HG02678 (cell line): Measurements from ENCODE around the gene DYNLRB2.

Experiments
- ATAC-seq: cut with Tn5 transposase; IDR thresholded peaks from one replicate; pipeline ENCODE4 v1.9.1; 2021; ENCODE audit warnings: mild to moderate bottlenecking, moderate library complexity; ENCODE audit not compliant: unreplicated experiment

The DYNLRB2 gene

DNA sequence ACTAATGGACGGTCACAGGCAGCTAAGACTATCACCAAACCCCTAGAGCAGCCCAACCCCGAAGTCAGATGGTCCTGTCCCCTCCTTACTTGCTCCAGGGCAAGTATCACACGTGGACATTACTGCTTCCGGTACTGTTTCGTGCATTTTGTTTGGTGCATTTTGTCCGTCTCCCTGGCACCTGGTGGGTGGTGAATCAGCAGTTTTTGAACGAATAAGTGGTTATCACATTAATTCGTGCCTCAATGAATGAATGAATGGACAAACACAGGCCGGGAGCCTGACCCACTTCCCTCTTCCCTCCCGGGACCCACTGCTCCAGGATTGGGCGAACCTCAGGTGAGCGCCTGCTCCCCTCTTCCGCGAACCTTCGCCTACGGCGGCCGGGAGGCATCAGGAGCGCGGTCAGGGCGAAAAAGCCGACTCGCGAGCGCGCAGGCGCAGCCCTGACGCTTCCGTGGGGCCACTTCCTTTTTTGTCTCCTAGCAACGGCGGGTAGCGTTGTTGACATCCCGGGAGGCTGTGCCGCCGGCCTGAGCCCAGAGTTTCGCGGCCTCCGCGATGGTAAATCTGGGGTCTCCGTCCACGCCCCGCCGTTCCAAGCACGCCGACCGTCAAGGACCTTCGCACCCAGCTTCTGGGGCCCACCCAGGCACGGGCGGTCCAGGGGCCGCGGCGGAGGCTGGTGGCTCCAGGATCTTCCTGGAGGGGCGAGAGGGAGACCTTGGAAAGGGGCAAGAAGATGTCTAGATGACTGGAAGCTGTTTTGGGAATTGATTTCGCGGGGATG lies at the start of gene DYNLRB2:
TSS of gene DYNLRB2 (plus strand) at position 478 of the 790 bp plus-strand sequence. CDS start at position 562, 84 bp downstream.
- ATAC-seq: peak; percentile 97

DNA sequence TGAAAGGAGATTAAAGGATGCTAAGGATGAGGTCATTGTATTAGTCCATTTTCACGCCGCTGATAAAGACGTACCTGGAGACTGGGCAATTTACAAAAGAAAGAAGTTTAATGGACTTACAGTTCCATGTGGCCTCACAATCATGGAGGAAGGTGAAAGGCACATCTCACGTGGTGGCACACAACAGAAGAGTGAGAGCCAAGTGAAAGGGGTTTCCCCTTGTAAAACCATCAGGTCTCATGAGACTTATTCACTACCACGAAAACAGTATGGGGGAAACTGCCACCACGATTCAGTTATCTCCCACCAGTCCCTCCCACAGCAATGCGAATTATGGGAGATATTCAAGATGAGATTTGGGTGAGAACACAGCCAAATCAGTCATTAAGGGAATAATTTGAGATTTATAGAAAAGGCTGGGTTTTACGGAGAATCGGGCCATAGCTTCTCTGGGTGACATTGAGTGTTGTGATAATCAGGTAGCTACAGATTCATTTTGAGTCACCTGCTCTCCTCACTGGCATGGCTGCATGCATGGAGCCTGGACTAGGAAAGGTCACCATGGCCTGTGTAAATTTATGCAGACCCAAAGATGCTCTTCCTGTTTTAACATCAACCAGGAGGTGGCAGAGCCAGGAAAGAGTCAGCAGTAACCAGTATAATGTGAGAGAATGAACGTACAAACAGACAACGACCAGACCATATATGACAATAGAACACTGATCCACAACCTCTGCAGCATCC lies 40.5 kb upstream of the DYNLRB2 start:
- no peak for ATAC-seq

DNA sequence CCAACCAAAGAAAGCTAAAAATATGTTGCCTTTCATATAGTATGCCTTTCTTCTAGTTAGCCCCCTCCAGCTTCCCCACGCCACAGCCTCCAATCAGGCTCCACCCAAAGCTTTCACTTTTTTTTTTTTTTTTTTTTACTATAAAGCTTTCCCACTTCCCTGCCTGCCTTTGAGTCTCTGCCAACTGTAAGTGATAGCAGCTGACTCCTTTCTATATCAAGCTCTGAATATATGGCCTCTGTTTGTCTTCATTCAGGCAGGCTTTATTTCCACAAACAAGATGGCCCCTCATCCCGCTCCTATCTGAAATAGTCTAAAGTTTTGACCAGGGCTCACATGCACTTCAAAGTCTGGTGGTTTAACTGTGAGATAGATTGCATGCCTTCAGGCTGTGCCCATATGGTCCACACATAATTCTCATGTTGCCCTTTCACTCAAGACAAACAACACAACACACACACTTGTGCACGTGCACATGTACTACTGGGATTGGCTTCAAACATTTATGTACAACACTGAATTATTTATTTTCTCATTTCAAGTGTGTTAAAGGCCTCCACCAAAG lies 39.8 kb upstream of the DYNLRB2 start:
- no peak for ATAC-seq

DNA sequence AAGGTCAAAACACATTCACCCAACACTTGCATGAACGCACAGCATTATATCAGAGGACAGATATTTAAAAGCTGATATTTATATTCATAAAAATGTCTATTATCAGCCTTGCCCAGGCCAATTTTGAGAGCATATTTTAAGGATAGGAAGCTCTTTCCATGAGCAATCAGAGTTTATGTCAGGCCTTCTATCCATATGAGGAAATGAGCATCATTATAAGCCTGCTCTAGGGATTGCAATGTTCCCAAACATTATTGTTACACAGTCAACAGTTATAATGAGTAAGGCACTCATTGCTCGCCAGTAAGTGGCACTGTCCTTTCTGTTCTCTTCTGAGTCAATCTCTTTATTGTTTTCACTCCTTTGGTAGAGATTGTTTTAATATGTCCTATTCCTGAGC lies 37.7 kb upstream of the DYNLRB2 start:
- ATAC-seq: no peak

DNA sequence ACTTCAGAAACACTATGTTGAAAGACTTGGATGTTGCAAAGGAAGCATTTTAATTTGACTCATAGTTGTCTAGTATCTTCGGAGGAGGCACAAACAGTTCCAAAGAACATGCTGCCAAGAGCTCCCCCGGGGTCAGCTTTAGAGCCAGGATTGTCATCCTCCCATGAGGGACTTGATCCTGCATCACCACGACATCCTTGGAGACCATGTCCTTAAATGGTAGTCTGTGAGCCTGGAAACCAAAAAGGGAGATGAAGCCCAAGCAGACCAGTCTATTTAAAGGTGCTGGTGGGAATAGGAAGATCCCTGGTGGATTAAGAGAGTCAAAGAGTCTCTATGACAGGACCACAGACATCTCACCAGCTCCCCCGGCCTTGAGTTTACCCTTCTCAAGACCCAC lies 33.3 kb upstream of the DYNLRB2 start:
- no peak for ATAC-seq

DNA sequence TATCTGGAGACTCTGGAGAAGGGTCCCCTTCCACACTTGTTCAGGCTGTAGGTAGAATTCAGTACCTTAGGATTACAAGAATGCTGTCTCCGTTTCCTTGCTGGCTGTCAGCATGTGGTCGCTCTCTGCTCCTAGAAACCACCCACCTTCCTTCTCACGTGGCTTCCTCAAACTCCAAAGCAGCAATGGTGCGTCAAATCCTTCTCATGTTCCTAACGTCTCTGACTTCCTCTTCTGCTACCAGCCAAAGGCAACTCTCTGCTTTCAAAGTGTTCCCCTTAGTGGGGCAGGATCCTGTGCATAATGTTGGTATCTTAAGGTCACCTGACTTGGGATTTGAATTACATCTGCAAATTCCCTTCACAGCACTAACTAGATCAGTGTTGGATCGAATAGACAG lies 30.9 kb upstream of the DYNLRB2 start:
- ATAC-seq: no peak

DNA sequence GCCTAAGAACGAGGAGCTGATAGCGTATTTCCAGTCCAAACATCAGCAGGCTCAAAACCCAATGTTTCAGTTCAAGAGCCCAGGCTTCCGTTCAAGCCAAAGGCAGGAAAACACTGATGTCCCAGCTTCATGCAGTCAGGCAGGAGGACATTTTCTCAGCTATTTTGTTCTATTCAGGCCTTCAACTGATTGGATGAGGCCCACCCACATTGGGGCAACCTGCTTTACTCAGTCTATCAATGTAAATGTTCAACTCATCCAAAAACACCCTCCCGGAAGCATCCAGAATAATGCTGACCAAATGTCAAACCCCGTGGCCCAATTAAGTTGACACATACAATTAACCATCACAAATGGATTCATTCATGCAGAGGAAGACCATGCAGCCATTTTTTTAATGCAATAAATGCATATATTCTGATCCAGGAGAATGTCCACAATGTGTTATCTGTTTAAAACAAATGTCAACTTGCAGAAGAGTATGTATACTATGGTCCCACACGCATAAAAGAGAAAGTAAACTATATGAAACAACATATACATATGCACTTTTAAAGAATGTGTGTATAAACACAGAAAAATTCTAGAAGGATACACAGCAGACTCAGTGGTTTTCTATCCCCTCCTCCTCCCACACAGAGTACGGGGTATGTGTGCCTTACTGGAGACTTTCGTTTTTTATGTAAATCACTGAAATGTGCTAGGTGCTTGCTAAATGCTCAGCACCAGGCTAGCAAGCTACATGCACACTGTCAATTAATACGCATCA lies 28.8 kb upstream of the DYNLRB2 start:
- ATAC-seq: no peak

DNA sequence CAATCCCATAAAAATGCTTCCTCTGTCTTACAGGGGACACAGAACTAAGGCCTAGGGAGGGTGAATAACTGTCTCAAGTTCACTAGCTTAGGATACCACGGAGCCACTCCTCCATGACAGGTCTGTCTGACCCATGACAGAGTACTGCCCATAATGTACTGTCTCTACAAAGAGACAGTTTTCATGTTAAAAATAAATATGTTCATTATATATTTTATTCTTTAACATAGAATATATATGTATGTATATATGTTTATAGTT lies 28.3 kb upstream of the DYNLRB2 start:
- no peak for ATAC-seq

DNA sequence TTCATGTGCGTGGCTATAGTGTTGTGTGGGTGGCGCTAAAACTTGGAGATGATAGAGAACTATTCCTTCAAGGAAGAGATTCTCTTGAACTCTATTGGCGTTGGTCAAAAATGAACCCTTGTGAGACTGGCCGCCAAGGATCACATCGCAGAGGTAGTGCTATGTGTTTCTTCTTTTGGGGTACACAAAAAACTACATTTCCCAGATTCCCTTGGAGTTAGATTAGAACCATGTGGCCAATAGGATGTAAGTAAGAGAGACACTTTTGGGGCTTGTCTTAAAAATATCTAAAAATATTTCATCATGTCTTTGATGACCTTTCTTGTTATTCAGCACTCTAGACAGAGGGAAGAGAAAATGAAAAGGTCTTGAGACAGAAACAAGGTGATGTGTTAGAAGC lies 25.4 kb upstream of the DYNLRB2 start:
- ATAC-seq: no peak

DNA sequence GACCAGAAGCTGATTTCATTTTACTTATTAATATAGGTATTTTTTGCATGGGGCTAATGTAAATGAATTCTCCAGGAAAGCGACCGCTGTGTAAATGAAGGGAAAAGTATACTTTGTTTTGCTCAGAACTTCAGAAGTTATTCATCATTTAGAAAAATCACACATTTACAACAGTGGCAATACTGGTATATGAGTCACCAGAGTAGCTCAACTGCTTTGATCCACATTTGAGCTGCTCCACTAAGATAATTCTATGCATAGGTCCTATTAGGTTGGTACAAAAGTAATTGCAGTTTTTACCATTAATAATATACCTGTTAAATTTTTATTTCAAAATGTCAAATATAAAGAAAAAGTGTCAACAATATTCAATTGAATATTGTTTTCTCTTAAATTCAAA lies 22.9 kb upstream of the DYNLRB2 start:
- ATAC-seq: no peak

DNA sequence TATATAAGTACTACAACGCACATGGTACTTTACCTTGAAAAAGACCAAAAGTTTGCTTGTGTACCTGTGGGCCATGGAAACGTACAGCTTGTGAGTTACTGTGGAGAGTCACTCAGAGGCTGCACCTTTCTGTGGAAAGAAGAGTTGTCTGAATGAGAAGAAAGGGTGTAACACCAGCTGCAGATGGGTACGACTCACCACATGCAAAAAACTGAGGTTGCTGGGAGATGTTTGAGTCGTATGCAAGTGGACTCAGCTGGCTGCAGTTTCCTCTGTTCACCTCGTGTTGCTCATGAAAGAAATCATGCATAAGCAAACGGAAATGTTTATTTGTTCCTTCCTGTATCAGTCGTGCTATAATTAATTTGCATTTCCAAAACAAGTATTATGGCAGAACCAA lies 22.4 kb upstream of the DYNLRB2 start:
- ATAC-seq: no peak

DNA sequence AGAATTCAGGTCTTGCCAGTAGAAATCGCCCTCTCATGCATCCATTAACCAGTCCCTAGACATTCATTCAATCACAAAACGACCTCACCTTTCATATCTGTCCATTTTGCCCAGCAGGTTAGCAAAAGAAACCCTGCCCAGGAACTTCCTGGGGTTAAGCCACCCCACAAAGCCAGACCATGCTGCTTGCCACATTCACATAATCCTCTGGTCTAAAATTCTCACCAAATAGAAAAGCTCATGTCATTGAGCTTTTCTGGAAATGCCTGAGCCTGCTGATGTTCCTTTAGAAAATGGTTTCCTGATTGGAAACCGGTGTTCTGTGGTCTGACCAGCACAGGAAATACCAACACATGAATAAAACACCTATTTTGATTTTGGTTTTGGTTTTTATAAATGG lies 21.6 kb upstream of the DYNLRB2 start:
- no peak for ATAC-seq

DNA sequence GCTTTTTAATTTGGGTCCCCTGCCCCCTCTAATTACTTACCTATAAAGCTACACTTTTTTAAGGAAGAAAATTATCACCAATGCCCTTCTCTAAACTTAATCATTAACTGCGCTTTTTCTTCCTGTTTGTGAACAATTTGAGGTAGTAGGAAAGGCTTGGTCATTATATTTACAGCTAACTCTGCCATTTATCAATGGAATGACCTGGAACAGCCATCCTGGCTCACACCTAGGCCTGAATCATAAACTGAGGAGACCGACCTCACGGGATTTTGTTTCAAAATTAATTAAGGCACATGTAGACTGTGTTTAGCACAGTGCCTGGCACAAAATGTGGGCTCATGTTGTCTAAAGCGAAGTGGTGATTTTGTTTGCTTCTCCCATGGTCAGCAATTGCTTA lies 15.4 kb upstream of the DYNLRB2 start:
- ATAC-seq: no peak

DNA sequence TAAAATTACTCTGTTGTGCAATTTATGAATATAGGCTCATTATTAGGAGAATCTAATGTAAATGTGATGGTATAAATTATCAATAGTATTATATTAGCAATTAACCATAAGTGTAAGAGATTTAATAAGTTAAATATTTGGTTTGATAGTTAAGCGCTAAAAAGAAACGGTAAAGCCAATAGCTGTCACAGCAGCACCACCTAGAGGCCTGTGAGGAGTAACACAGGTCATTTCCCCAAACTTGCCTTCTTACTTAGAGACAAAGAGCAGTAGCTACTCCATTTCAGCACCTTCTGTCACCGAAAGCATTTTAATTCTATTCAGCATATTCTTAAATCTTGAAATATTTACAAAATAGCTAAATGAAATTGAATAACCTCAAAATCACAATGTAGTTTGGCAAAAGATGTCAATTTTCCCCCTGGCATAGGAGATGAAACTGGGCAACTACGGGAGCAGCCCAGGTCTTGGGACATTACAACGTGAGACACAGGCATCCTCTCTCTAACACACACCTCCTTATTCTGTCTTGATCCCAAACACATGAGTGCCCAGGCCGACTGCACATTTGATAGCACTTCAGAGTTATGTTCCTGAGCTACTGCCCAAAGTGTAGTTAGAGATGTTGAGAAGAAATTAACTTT lies 14.3 kb upstream of the DYNLRB2 start:
- ATAC-seq: peak; percentile 68

DNA sequence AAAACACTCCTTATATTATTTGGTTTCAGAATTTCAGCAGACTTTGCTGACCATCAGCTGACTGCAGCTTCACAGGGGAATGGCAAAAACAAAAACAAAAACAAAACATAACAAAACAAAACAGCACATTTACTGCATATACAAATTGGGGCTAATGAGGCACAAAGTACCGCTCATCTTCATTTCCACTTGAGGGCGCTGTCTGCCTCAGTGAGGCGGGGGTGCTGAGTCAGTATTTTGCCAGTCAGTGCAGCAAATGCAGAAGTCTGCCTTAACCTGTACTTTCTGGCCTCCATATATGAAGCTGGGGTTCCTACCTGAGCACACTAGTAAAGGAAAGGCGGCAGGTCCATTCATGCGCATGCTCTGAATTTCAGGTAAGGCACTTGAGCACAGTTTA lies 13.5 kb upstream of the DYNLRB2 start:
- no peak for ATAC-seq

DNA sequence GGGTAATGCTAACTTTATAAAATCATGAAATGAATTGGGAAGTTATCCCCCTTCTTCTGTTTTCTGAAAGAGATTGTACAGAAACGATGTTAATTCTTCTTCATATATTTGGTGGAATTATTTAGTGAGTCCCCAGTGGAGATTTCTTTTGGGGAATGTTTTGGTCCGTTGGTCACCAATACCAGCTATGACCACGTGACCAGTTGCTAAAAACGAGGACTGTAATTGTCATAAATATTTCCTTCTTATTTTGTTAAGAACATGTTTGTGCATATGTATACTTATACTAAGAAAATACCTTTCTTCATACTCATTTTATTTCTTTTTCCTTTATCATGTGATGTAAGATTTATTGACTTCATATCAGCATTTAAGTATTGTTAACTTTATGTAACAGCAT lies 10.3 kb upstream of the DYNLRB2 start:
- ATAC-seq: no peak

DNA sequence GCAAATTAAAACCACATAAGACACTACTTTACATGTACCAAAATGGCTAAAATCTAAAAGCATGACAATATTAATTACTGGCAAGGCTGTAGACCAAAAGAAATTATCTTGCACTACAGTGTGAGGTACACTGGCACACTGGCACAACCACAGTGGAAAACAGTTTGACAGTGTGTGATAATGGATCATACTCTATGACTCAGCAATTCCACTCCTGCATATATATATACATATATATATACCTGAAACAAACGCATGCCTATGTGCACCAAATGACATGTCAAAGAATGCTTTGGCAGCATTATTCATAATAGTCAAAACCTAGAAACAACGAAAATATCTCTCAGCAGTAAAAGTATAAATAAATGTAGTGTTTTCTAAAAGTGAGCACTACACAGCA lies 4.6 kb upstream of the DYNLRB2 start:
- no peak for ATAC-seq

DNA sequence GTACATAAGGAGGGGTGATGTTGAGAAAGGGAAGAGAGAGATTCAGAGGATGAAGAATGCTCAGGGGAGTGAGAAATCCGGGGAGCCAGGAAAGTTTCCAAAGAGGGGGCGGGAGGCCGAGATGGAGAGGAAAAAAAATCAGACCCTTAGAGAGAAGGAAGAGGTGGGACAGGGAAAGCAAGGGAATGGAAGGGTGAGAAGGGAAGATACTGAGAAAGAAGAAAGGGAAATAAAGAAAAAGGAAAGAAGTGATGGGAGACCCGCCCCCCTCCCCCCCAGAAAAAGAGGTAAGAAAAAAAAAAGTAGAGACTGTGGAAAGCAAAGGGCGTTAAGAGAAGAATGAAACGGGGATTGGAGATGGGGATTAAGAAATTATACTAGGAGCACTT lies 507 bp downstream of the DYNLRB2 start:
- no peak for ATAC-seq

DNA sequence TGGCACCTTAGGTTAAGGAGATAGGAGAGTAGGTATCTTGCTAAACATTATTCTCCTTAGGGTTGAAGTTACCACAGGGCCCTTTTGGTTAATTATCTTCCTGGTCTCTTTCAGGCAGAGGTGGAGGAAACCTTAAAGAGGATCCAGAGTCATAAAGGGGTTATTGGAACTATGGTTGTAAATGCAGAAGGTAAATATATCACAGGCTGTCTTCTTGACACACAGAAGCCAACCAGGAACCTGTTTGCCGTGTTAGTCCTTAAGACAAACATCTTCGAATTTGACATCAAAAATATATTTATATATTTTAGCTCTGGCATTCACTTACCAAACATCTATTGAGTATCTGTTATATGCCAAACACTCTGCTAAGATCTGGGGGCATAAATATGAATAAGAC lies 2.4 kb downstream of the DYNLRB2 start:
- ATAC-seq: no peak

DNA sequence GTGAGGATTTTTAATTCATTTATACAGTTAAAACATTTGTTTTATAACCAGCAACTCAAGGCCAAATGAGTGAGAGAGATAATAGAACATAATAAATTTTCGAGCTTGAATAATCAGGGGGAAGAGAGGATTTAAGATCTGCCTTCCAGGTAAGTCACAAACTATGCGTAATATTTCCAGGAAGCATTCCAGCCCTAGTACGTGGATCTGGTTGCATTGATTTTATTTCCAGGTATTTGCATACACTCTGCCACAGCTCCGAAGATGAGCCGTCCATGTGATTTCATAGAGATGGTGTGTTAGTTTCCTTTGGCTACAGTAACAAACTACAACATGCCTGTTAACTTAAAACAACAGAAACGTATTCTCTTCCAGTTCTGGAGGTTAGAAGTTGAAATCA lies 3.5 kb downstream of the DYNLRB2 start:
- no peak for ATAC-seq

DNA sequence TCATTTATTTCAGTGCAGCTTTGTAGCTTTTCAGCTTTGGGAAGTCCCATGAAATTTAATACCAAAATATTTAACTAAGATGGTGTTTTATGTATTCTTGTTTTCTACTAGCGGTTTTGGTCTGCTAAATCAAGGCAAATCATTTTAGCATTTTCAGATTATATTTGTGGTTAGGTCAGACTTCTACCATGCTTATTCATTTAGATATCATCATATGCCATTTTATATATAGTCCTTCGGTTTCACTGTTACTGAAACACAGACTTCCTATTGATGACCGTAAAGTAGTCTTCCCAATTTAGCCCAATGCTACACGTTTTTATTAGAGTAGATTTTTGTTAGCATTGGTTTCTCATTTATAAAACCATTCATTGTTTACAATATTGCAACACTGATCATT lies 5.5 kb downstream of the DYNLRB2 start:
- ATAC-seq: no peak
